GM12892 (cell line): ENCODE measurements around the gene UBE2U.

Source experiments
- POLR2A ChIP-seq: IDR thresholded peaks from 2 replicates; pipeline ENCODE4 v1.6.1; 2011; ENCODE audit warnings: low read depth, low read length, control low read depth
- POLR2AphosphoS5 ChIP-seq: IDR thresholded peaks from 2 replicates; pipeline ENCODE4 v1.6.1; 2011; ENCODE audit warnings: low read depth, low read length, control low read depth

DNA sequence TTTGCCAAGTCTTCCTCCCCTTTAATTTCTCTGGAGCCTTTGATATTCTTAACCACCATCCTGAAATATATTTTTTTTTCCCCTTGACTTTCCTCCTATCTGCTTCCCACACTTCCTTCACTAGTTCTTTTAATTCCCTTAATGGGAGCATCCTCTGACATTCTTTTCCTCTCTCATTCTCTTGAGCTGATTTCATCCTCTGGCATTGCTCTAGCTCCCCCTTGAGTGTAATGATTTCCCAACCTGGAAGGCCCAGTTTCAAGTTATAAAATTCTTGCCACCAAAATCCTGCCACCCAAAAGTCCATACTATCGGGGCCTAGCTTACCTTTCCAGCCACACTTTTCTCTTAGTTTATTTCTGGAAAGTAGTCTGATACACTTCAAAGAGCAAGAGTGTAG lies 39.5 kb upstream of the UBE2U start:
- no peak for TF ChIP-seq POLR2A
- no peak for TF ChIP-seq POLR2AphosphoS5
